Measurements from ENCODE around the gene FGG. TPM values are rescaled to one million over a fixed set of nuclear protein-coding genes. Genes with fewer than 3 reads are reported as not detected.

Gene FGG
- total RNA-seq, 2 donors from 2014 or later: not detected

DNA sequence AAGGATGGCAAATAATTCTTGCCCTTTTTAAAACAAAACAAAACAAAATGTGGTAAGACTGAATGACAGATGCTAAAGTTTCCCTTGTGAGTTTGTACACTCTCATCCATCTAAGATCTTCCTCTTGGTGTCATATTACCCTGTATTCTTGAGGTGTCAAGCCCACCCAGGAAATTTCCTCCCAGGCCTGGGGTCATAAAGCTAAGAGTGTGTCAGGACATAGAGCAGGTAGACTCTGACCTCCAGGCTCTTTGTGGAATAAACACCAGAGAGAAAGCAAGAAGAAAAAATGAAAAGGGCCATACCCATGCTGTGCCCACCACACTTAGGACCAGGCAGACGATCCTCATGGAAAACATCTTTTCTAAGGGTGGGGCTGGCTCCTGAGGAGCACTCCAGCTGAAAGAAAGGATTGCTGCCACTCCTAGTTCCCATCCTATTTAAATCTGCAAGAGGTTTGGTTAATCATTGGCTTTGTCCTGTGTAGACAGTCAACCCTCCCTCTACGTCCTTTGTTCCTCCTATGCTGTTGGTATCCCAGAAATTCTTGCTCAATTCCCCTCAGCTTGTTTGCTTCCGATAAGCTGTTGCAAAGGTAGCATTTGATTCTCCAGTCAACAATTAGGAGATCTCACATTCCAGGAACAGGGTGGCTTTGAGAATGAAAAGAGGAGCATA lies 22.0 kb downstream of the FGG start, which contains the start of gene FGA:
FGA (minus strand) TSS at position 414 of the 678 bp plus-strand sequence; CDS start at position 359, 55 bp downstream.
- peak; percentile 6 to 28 for DNase-seq
- intact Hi-C loops (cut with DNase I, micrococcal nuclease): no loop called here
- peak; percentile 100 for ATAC-seq

DNA sequence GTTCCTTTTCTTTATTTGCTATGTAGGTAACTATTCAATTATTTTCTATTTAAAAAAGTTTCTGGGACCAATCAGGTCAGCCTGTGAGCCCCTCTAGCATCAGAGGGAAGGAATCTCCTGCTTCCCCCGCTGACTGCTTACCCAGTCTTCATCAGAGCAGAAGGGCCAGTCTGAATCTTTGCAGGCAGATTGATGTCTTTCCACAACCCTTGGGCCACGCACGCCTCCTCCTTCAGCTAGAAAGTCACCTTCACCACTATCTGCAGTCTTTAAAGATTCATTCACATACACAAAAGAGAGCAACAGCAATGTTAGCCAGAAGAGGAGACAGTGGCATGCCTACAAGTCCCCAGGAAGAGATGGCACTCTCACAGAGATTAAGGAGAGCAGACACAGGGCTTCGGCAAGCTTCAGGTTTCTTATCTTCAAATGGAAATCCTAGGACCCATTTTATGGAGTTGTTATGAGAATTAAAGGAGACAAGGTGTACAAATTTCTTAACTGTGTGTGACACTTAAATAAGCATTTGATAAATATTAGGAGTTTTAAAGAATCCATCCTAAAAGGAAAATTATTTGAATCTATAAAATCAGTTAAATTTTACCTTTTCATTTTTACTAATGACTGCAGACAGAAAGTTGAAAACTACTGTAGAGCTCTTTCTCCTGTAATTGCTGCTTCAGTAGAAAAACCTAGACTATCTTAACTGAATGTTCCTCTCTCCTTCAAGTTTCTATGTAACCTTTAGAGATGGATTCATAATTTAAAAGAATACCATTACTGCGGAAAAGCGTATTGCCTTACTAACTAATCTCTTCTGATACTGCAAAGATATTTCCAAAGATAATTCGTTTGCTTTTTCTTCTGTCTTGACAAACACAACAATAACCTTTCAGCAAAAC lies 22.9 kb downstream of the FGG start:
- intact Hi-C loops (cut with DNase I, micrococcal nuclease): no loop called here
- DNase-seq: no peak
- ATAC-seq: no peak

DNA sequence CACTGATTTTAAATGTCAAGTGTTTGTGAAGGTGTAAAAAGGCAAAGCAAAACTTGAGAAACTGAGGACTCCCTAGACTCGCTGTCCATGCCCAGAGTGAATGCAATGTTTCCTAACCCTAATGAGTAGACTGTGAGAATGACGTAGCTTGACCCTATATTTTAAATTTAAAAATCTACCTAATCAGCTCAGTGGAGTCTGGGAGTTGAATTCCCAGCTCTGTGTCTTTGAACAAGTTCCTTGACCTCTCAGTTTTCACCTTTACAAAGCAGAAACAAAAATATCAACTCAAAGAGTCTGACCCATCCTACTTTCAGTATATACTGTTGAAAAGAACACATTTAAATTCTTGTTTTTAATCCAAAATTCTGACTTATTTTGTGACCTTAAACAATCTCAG lies 24.3 kb downstream of the FGG start:
- intact Hi-C loops (cut with DNase I, micrococcal nuclease): no loop called here
- DNase-seq (no peak), ATAC-seq (no peak)

DNA sequence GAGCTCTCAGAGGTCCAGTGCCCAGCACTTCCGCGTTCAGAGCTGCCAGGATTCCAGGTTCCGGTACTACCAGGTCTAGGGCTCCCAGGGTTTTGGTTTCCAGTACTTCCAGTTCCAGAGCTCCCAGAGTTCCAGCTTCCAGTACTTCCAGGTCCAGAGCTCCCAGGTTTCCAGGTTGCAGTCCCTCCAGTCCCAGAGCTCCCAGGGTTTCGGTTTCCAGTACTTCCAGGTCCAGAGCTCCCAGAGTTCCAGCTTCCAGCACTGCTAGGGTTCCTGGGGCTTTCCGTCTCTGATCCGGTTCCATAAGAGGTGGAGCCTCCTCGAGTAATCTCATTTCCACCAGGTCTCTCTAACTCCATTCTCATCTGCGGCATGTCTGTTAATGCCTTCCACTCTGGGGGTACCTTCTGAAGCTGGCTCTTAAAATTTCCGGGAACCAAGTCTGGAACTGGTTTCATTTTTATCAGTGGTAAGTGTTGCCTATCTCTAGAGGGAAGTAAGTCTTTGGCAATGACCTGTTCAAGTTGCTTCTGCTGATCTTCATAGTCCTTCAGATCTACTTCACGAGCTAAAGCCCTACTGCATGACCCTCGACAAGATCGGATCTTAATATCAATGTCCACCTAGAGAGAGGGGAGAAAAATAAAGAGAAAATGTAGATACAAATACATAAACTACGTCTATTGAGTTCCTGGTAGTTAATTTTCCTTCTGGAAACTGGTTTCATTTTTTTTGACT lies 26.0 kb downstream of the FGG start:
- ATAC-seq: no peak
- no peak for DNase-seq
- intact Hi-C loops (cut with DNase I, micrococcal nuclease): no loop called here

- intact Hi-C loops (cut with DNase I, micrococcal nuclease): no loop called here
- DNase-seq: no peak
- no peak for ATAC-seq
These were observed 27.0 kb downstream of the FGG start for GRCh38 chr4:154585369-154586018.

DNA sequence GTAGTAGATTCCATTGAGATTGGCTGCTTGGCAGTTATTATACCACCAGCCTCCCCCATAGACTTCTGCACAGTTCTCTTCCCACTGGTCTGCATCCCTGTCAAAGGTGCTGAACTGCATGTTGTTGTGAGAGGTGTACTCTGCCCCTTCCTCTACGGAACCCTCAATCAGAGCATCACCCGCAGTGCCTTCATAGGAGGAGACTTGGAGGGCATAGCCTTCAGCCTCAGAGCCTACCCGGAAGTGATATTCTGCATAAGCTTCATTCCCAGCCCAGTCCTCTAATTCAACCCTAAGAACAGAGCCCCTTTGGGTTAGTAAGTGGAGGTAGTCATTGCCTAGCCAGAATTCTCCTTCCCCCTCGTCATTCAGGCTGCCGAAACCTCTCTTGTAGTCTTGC lies 28.2 kb downstream of the FGG start:
- intact Hi-C loops (cut with DNase I, micrococcal nuclease): no loop called here
- DNase-seq (no peak), ATAC-seq (no peak)

DNA sequence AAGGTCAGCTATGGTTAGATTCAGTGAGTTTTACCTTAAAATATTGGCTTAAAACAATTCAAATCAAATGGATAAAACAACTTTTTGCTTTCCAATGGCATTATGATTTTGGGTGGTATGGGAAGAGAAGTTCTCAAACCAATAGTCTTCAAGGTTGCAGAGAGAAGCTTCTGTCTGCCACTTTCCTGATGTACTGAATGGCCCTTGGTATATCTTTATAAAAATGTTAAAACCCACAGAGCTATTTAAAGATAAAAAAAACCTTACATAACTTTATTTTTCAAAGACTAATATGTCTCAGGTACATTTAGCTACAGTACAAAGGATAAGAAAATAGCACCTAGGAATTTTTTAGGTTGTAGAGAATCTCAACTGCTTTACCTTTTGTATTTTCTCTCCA lies 28.8 kb downstream of the FGG start:
- ATAC-seq (no peak), DNase-seq (no peak)
- intact Hi-C loops (cut with DNase I, micrococcal nuclease): no loop called here

- intact Hi-C loops (cut with DNase I, micrococcal nuclease): no loop called here
- DNase-seq (no peak), ATAC-seq (no peak)
These were observed 29.2 kb downstream of the FGG start for GRCh38 chr4:154583230-154583629.

DNA sequence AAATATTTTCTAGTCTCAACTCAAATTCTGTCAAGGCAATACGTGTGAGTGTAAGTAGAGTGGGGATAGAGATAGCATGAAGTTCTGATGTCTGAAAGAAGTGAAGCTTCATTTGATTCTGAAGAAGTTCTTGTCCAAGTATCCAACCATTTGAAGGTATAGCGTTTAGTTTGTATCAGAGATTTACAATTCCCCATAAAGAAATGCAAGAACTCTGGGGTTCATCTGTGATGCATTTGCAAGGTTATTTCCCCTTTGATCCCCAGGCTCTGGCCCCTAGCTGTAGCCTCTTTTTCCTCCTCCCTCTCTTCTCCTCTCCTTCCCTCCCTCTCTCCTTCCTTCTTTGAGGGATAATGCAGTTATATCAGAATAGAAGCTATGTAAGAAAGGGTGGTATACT lies 29.7 kb downstream of the FGG start:
- ATAC-seq: no peak
- intact Hi-C loops (cut with DNase I, micrococcal nuclease): no loop called here
- DNase-seq: no peak

- ATAC-seq (no peak), DNase-seq (no peak)
- intact Hi-C loops (cut with DNase I, micrococcal nuclease): no loop called here
These were observed 32.5 kb downstream of the FGG start for GRCh38 chr4:154579927-154580326.

- no peak for DNase-seq
- intact Hi-C loops (cut with DNase I, micrococcal nuclease): no loop called here
- no peak for ATAC-seq
These were observed 33.5 kb downstream of the FGG start for GRCh38 chr4:154578919-154579318.

- intact Hi-C loops (cut with DNase I, micrococcal nuclease): no loop called here
- ATAC-seq: no peak
- DNase-seq: no peak
These were observed 35.1 kb downstream of the FGG start for GRCh38 chr4:154577324-154577723.

DNA sequence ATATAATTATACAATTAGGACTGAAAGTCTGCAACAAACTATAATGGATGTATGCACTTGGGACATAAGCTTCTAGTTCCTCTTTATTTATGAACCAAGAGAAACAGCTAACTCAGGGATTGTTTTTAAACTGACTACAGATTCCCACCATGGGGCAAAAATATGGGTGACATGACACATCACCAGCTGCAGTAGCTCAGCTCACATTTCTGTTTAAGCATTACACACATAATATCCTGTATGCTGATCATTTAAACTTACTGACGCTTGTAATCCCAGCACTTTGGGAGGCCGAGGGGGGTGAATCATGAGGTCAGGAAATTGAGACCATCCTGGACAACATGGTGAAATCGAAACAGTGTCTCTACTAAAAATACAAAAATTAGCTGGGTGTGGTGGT lies 38.1 kb downstream of the FGG start:
- ATAC-seq (no peak), DNase-seq (no peak)
- intact Hi-C loops (cut with DNase I, micrococcal nuclease): no loop called here

- DNase-seq (no peak), ATAC-seq (no peak)
- intact Hi-C loops (cut with DNase I, micrococcal nuclease): no loop called here
These were observed 39.1 kb downstream of the FGG start for GRCh38 chr4:154573190-154573870.

GRCh38 chr4:154569584-154569983 lies 42.9 kb downstream of the FGG start:
- ATAC-seq: no peak
- no peak for DNase-seq
- intact Hi-C loops (cut with DNase I, micrococcal nuclease): no loop called here

DNA sequence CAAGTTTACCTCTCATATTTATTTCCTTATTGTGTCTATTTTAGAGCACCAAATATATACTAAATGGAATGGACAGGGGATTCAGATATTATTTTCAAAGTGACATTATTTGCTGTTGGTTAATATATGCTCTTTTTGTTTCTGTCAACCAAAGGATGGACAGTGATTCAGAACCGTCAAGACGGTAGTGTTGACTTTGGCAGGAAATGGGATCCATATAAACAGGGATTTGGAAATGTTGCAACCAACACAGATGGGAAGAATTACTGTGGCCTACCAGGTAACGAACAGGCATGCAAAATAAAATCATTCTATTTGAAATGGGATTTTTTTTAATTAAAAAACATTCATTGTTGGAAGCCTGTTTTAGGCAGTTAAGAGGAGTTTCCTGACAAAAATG lies 43.4 kb downstream of the FGG start:
- DNase-seq: no peak
- ATAC-seq: no peak
- intact Hi-C loops (cut with DNase I, micrococcal nuclease): no loop called here

GRCh38 chr4:154566639-154567204 lies 45.7 kb downstream of the FGG start:
- DNase-seq (no peak), ATAC-seq (no peak)
- intact Hi-C loops (cut with DNase I, micrococcal nuclease): no loop called here

- DNase-seq: no peak
- ATAC-seq: no peak
- intact Hi-C loops (cut with DNase I, micrococcal nuclease): no loop called here
These were observed 46.8 kb downstream of the FGG start for GRCh38 chr4:154565704-154566103.
